GM23248 (cell line): ENCODE data around the gene SFRP2.

Experiments
- EZH2 ChIP-seq: fragments of 200-600 bp; sonication (generic); IDR thresholded peaks from 2 replicates; pipeline ENCODE4 v1.6.1; 2018; ENCODE audit warnings: antibody characterized with exemption, mild to moderate bottlenecking; ENCODE audit not compliant: insufficient read depth, poor library complexity, severe bottlenecking
- EZH2phosphoT487 ChIP-seq: fragments of 200-600 bp; sonication (generic); IDR thresholded peaks from 2 replicates; pipeline ENCODE4 v1.6.1; 2018; ENCODE audit warnings: antibody characterized with exemption, moderate library complexity, mild to moderate bottlenecking, low read depth; ENCODE audit not compliant: insufficient read depth

DNA sequence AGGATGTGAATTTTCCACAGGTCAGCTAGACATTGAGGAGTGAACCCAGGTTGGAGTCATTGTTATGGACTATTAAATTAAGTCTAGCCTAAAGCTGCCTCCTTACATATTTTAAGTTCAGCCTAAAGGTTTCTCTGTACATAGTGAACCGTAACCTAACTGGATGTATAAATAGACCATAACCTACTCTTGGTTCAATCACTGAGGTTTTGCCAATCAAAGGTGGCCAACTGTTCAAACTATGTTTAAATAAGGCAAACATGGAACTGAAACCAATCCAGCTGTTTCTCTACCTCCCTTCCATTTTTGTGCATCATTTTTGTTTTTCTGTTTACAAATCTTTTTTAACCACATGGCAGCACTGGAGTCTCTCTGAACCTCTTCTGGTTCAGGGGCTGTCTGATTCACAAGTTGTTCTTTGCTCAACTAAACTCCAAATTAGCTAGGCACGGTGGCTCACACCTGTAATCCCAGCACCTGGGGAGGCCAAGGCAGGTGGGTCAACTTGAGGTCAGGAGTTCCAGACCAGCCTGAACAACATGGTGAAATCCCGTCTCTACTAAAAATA is 43.9 kb upstream of the SFRP2 start:
- TF ChIP-seq EZH2phosphoT487 (no peak), EZH2 (no peak)
